ENCODE results near the gene SLC1A3.

SLC1A3 gene

GRCh38 chr5:36614657-36615308 is 8.4 kb downstream of the SLC1A3 start:
- Histone ChIP-seq H3K9me3 (replicated peaks; ENCODE audit: insufficient read depth, low read length) (no peaks in the 10 kb centered on the region), H3K27me3 (replicated peaks; ENCODE audit: insufficient read depth, low read length) (no peaks in the 10 kb centered on the region), H3K27ac (ENCODE audit: low read length) (no peak overlapping the region), H2AFZ (ENCODE audit: low read length) (no peak overlapping the region), H3K4me1 (ENCODE audit: low read length) (no peaks in the 10 kb centered on the region), H3K36me3 (replicated peaks; ENCODE audit: insufficient read depth, low read length) (no peaks in the 10 kb centered on the region), H3K4me3 (ENCODE audit: low read length) (no peak overlapping the region), H4K20me1 (ENCODE audit: insufficient read depth, low read length) (no peaks in the 10 kb centered on the region), H3K9ac (ENCODE audit: low read length) (no peak overlapping the region), H3K9me2 (replicated peaks; ENCODE audit: insufficient read depth, low read length) (no peaks in the 10 kb centered on the region), H3K4me2 (ENCODE audit: low read depth, low read length) (no peak overlapping the region), H3K79me2 (ENCODE audit: low read length) (no peaks in the 10 kb centered on the region), H3F3A (ENCODE audit: insufficient read depth, low read length) (no peaks in the 10 kb centered on the region)
- no peak for DNase-seq
- TF ChIP-seq EZH2 (optimal IDR thresholded peaks at IDR 0.05; ENCODE audit: low read depth, low read length): no peak
- TF ChIP-seq, protein P1, sequence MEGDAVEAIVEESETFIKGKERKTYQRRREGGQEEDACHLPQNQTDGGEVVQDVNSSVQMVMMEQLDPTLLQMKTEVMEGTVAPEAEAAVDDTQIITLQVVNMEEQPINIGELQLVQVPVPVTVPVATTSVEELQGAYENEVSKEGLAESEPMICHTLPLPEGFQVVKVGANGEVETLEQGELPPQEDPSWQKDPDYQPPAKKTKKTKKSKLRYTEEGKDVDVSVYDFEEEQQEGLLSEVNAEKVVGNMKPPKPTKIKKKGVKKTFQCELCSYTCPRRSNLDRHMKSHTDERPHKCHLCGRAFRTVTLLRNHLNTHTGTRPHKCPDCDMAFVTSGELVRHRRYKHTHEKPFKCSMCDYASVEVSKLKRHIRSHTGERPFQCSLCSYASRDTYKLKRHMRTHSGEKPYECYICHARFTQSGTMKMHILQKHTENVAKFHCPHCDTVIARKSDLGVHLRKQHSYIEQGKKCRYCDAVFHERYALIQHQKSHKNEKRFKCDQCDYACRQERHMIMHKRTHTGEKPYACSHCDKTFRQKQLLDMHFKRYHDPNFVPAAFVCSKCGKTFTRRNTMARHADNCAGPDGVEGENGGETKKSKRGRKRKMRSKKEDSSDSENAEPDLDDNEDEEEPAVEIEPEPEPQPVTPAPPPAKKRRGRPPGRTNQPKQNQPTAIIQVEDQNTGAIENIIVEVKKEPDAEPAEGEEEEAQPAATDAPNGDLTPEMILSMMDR (IDR thresholded peaks at IDR 0.05; ENCODE audit: low read length): no peak
- TF ChIP-seq EZH2phosphoT487 (IDR thresholded peaks at IDR 0.05; ENCODE audit: low read length): no peak

DNA sequence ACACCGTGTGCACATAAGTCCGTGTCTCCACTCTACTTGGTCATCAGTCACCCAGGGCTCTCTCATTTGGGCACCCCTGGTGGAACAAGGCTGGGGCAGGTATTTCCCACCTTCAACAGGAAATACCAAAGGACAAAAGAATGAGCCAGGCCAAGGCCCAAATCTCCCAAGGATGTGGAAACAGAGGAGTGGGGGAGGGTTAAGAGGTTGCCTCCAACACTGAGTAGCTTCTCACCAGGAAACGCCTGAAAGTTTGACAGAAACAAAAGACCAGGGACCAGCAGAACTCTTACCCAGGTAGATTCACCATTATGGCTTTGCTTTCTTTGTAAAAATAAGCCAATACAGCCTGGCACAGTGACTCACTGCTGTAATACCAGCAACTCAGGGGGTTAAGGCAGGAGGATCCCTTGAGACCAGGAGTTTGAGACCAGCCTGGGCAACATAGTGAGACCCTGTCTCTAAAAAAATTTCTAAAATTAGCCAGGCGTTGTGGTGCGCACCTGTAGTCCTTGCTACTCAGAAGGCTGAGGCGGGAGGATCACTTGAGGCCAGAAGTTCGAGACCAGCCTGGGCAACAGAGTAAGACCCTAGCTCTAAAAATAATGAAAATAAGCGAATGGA is 12.7 kb downstream of the SLC1A3 start:
- TF ChIP-seq EZH2phosphoT487 (IDR thresholded peaks at IDR 0.05; ENCODE audit: low read length) (no peak), EZH2 (optimal IDR thresholded peaks at IDR 0.05; ENCODE audit: low read depth, low read length) (no peak)
- TF ChIP-seq, protein P1 (IDR thresholded peaks at IDR 0.05; ENCODE audit: low read length): no peak
- Histone ChIP-seq H3K9me3 (replicated peaks; ENCODE audit: insufficient read depth, low read length) (no peaks in the 10 kb centered on the region), H3K4me1 (ENCODE audit: low read length) (no peaks in the 10 kb centered on the region), H3K27me3 (replicated peaks; ENCODE audit: insufficient read depth, low read length) (no peaks in the 10 kb centered on the region), H3K9ac (ENCODE audit: low read length) (no peak overlapping the region), H3K27ac (ENCODE audit: low read length) (no peak overlapping the region), H3K36me3 (replicated peaks; ENCODE audit: insufficient read depth, low read length) (no peaks in the 10 kb centered on the region), H3K4me2 (ENCODE audit: low read depth, low read length) (no peak overlapping the region), H3K9me2 (replicated peaks; ENCODE audit: insufficient read depth, low read length) (no peaks in the 10 kb centered on the region), H3K4me3 (ENCODE audit: low read length) (no peak overlapping the region), H4K20me1 (ENCODE audit: insufficient read depth, low read length) (no peaks in the 10 kb centered on the region), H3F3A (ENCODE audit: insufficient read depth, low read length) (no peaks in the 10 kb centered on the region), H3K79me2 (ENCODE audit: low read length) (no peaks in the 10 kb centered on the region), H2AFZ (ENCODE audit: low read length) (no peak overlapping the region)
- no peak for DNase-seq

DNA sequence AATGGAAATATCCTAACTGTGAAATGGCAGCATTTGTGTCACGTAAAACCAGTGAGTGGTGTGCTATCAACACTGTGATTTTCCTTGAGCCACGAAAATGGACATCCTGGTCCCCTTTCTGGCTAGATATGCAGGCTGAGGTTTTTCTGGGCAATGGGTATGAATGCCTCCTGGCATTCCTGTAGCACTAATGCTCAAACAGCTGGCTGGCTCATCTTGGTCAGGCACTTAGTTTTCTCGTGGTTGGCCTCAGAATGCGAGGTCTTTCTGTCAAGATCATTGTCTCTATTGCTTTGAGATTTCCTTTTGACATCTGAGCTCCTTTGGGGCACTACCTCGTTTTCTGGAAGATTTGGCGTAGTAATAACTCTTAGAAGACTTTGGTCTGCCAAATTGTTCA is 15.6 kb downstream of the SLC1A3 start:
- Histone ChIP-seq H3K9me2 (replicated peaks; ENCODE audit: insufficient read depth, low read length) (no peaks in the 10 kb centered on the region), H3K9ac (ENCODE audit: low read length) (no peak overlapping the region), H3K9me3 (replicated peaks; ENCODE audit: insufficient read depth, low read length) (no peaks in the 10 kb centered on the region), H3K79me2 (ENCODE audit: low read length) (no peaks in the 10 kb centered on the region), H3K4me3 (ENCODE audit: low read length) (no peak overlapping the region), H3K27ac (ENCODE audit: low read length) (no peak overlapping the region), H3K36me3 (replicated peaks; ENCODE audit: insufficient read depth, low read length) (no peaks in the 10 kb centered on the region), H3K4me2 (ENCODE audit: low read depth, low read length) (no peak overlapping the region), H3F3A (ENCODE audit: insufficient read depth, low read length) (no peaks in the 10 kb centered on the region), H3K27me3 (replicated peaks; ENCODE audit: insufficient read depth, low read length) (no peaks in the 10 kb centered on the region), H2AFZ (ENCODE audit: low read length) (no peak overlapping the region), H3K4me1 (ENCODE audit: low read length) (no peaks in the 10 kb centered on the region), H4K20me1 (ENCODE audit: insufficient read depth, low read length) (no peaks in the 10 kb centered on the region)
- DNase-seq: no peak
- TF ChIP-seq, protein P1 (IDR thresholded peaks at IDR 0.05; ENCODE audit: low read length): no peak
- TF ChIP-seq EZH2 (optimal IDR thresholded peaks at IDR 0.05; ENCODE audit: low read depth, low read length) (no peak), EZH2phosphoT487 (IDR thresholded peaks at IDR 0.05; ENCODE audit: low read length) (no peak)
